GM19468 (cell line): ENCODE data around the gene RCAN3.
"Not testable (repeated sequence)": the region's sequence is repeated elsewhere in the genome, so short reads cannot be mapped to it uniquely, and the experiment has no call there.

ENCODE experiments used
- ATAC-seq: cut with Tn5 transposase; IDR thresholded peaks from one replicate; pipeline ENCODE4 v1.9.1; 2021; ENCODE audit warnings: mild to moderate bottlenecking, moderate library complexity, moderate number of reproducible peaks; ENCODE audit not compliant: unreplicated experiment; ENCODE audit errors: extremely low read depth

The RCAN3 gene

GRCh38 chr1:24541711-24542346, 39.2 kb downstream of the RCAN3 start:
- ATAC-seq: no peak

DNA sequence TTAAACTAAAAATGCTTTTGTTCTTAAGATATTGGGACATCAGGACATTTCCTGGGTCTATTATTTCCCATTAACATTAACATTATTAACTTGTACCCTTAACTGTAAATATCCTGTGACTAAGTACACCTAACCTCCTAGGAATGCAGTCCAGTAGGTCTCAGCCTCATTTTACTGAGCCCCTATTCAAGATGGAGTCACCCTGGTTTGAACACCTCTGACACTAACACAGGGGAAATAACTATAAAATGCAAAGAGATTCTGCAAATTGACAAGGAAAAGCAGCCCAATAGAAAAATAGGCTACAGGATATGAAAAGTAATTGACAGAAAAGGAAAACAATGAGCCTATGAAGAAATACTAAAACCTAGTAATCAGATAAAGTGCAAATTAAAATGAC, 41.6 kb downstream of the RCAN3 start:
- no peak for ATAC-seq

DNA sequence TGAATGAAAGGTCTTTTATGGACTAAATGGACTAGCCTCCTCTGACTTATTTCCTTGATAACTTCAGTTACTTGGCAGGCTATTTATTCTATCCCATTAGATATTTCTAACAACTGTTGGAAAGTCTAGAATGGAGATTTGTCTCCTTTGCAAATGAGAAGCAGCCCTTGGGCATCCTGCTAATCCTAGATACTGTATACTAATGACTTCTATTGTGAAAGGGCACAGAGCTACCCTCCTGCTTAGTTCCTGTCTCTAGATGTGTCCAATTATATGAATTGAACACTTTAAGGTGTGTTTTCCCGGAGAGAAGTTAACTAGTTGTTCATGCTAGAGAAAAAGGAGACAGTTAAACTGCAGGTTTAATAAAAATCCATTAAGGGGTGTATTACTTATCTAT, 43.0 kb downstream of the RCAN3 start:
- no peak for ATAC-seq

DNA sequence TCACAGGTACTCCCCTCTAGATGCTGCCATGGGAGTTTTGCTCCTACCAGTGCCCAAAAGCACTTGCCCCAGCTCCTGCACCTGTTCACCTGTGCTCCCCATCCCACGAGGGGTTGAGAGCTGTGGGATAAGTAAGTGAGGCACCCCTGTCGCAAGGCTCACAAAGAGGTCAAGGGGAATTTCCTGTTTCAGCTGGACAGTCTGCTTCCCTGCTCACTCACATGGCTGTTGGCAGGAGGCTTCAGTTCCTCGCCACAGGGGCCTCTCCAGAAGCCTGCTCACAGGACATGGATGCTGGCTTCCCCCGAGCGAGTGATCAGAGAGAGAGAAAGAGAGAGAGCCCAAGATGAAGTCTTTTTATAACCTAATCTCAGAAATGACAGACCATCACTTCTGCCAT, 44.6 kb downstream of the RCAN3 start:
- no peak for ATAC-seq

- ATAC-seq: no peak
Observed at GRCh38 chr1:24548070-24548469, 45.4 kb downstream of the RCAN3 start.

DNA sequence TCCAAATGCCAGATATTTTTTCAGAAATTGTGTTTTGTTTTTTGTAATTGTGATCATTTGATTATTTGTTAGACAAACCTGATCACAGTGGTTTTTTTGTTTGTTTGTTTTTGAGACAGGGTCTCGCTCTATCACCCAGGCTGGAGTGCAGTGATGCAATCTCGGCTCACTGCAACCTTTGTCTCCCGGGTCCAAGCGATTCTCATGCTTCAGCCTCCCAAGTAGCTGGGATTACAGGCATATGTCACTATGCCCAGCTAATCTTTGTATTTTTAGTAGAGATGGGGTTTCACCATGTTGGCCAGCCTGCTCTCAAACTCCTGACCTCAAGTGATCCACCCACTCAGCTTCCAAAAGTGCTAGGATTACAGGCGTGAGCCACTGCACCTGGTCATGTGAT, 46.6 kb downstream of the RCAN3 start:
- not testable (repeated sequence) for ATAC-seq

- no peak for ATAC-seq
Observed at GRCh38 chr1:24551290-24551959, 48.8 kb downstream of the RCAN3 start.

GRCh38 chr1:24551960-24552571, 49.4 kb downstream of the RCAN3 start:
- no peak for ATAC-seq

DNA sequence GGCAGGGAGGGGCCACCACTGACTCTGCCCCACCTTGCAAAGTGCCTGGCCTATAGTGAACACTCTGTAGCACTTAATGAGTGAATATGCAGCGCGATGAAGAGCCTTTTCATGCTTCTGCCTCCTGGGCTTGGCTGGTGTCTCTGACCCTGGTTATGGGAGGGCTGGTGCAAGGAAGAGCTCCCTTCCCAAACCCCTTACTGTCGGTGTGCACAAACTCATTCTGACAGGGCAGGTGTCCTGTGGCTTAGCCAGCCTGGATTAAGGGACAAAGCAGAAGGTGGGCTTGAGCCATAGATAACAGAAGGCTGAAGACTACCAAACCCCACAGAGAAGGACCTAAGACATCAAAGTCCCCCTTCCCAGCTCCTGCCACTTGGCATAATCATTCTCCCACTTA, 51.3 kb downstream of the RCAN3 start:
- ATAC-seq: no peak

DNA sequence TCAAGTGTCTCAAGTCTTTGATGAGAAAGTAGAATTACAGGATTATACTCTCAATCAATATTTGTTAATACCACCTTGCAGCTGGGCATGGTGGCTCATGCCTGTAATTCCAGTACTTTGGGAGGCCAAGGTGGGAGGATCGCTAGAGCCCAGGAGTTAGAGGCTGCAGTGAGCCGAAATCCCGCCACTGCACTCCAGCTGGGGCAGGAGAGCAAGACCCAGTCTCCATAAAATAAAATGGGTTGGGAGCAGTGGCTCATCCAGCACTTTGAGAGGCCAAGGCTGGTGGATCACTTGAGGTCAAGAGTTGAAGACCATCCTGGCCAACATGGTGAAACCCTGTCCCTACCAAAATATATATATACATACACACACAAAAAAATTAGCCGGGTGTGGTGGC, 52.1 kb downstream of the RCAN3 start:
- ATAC-seq: no peak

DNA sequence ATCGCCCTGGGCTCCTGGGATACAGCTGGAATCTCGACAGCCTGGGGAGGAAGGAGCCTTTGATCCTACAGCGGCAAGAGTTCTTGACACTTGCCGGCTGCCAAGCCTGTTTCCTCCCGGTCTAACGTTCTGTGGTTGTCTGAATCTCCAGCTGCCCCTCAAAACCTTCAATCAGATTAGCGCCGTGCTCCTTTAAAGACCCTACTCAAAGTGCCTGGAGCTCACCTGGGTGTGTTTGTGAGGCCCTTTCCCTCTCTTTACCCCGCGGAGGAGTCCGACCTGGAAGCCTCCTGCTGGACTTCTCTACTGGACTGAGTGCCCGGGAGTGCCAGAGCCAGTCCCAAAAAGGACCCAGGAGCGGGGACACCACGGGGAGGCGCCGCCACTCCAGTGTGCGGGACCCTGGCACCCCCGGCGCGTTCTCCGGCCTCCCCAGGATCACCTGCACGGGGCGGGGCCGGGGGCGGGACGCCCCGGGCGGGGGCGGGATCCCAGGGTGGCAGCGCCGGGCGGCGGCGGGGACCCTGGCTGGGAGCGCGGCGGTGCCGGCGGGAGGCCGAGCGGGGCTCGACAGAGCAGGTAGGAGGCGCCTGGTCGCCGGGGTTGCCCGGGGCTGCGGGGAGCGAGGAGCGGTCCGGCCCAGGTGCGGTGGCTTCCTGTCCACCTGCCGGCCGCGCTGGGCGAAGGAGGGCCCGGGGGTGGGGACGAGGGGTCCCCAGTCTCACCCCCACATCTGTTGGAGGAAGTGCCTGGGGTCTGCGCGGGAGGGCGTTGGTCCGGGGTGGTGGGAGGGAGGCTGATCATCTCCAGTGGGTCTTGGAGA, 53.2 kb downstream of the RCAN3 start, which contains the start of gene NCMAP:
Gene NCMAP, plus strand, starts transcription at position 497 of the 823 bp plus-strand sequence. CDS start 39,344 bp downstream, outside the sequence.
- no peak for ATAC-seq

- ATAC-seq: no peak
Observed at GRCh38 chr1:24556414-24556795, 53.8 kb downstream of the RCAN3 start.

GRCh38 chr1:24557220-24557619, 54.6 kb downstream of the RCAN3 start:
- ATAC-seq: no peak

DNA sequence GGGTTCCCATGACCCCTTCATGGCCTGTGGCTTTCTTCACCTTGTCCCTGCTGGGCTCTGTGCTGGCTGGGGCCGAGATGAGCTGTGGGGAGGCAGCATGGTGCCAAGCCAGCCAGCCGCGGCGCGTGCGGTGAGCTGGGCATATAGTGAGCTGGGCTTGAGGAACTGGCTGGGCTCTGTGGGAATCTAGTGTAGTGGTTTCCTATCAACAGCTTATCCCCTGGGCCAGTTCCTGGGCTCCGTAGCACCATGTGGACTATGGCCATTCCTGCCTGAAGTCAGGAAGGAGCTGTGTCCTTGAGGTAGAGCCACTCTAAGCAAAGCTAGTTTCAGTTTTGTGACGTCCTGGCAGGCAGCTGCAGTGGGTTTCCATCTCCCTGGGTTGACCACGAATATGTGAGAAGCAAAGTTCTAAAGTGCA, 55.1 kb downstream of the RCAN3 start:
- no peak for ATAC-seq

GRCh38 chr1:24558455-24558854, 55.8 kb downstream of the RCAN3 start:
- no peak for ATAC-seq

- no peak for ATAC-seq
Observed at GRCh38 chr1:24558902-24559791, 56.5 kb downstream of the RCAN3 start.

GRCh38 chr1:24560361-24560760, 57.7 kb downstream of the RCAN3 start:
- no peak for ATAC-seq

- ATAC-seq: no peak
Observed at GRCh38 chr1:24562625-24563024, 60.0 kb downstream of the RCAN3 start.

DNA sequence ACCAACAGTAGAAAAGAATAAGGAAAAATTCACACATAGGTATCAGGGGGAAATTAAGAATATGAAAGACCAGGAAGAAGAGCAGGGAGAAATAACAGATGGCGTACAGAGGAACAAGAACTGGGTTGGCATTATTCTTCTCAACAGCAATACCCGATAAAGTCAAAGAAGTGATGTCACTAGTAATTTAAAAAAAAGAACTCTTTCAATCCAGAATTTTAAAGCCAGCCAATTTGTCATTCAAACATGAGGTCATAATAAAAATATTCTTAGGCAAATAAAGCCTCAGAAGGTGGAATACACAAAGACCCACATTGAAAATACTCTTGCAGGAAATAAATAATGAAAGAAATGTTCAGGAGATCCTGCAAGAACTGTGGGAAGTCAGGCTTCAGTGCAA, 62.1 kb downstream of the RCAN3 start:
- no peak for ATAC-seq
